NCI-H1092 (cell line): ENCODE results near the gene CAMTA2.

Experiments used
- DNase-seq: peaks from one replicate; lab custom pipeline; 2025; lab: John Stamatoyannopoulos, UW

CAMTA2 gene

DNA sequence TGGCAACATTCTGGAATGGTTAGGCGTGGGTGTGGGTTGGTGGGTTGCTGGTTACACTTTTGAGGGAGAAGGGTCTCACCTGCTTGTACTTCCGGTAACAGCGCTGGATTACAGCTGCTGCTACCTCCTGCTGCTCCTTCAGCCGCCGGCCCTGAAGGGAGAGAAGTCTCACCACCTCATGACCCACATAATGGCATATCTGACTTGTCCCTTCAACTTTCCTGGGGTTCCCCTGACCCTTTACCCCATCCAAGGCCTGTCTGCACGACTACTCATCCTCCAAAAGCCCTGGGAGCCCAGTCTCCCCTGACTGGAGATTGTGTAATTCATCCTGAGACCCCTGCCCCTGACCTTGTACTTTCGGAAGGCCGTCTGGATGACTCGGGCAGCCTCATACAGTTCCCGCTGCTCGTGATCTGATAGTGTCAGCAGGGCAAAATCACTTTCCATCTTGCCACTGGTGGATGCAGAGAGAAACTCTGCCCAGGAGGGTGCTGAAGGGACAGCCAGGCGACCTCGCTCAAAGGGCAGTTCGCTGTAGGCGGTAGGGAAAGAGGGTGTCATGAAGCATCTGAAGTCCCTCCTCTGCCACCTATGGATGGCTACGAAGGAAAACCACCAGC is 17.8 kb downstream of the CAMTA2 start:
- DNase-seq, result no peak

DNA sequence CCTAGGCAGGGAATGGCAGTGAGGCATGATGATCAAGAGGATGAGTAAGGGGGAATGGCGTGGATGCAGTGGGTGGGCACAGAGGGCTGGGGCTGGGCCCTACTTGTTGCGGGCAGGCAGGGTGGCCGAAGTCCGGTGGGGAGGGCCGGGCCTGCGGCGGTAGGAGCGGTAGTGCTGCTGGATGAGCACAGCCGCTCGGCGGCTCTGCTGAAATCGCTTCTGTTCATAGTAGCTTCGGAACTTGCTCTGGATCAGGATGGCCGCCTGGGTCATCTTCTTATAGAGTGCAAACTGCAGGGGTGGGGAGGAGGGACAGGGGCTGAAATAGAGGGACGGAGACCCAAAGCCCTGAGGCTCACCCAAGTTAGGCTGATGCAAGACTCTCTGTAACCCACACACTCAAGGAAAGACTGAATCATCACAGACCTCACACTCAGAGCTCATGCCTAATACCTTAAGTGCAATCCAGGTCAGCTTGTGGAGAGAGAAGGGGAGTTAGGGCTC is 18.4 kb downstream of the CAMTA2 start:
- DNase-seq, result no peak

DNA sequence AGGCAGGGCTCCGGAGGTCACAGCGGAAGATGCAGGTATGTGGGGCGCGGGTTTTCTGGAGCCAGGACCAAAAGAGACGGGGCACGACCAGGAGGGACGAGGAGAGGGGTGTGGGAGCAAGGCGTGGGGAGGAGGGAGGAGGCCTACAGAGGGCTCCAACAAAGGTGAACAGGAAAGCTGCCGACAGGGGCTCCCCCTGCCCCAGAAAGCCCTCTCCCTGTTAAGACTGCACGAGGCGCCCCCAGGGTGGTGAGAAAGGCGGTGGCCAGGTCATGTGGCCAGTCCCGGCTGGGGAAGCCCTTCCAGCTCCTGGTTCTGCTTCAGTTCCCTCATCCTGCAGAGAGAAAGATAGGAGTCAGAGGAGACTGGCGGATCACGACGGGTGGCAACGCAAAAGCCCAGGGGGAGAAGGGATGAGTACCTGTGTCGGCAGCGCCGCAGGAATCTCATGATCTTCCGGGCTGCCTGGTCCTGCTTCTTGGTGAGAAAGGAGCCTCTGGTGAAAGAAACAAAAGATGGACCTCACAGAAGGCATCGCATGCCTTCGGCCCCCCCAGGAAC is 18.9 kb downstream of the CAMTA2 start:
- DNase-seq, result no peak

DNA sequence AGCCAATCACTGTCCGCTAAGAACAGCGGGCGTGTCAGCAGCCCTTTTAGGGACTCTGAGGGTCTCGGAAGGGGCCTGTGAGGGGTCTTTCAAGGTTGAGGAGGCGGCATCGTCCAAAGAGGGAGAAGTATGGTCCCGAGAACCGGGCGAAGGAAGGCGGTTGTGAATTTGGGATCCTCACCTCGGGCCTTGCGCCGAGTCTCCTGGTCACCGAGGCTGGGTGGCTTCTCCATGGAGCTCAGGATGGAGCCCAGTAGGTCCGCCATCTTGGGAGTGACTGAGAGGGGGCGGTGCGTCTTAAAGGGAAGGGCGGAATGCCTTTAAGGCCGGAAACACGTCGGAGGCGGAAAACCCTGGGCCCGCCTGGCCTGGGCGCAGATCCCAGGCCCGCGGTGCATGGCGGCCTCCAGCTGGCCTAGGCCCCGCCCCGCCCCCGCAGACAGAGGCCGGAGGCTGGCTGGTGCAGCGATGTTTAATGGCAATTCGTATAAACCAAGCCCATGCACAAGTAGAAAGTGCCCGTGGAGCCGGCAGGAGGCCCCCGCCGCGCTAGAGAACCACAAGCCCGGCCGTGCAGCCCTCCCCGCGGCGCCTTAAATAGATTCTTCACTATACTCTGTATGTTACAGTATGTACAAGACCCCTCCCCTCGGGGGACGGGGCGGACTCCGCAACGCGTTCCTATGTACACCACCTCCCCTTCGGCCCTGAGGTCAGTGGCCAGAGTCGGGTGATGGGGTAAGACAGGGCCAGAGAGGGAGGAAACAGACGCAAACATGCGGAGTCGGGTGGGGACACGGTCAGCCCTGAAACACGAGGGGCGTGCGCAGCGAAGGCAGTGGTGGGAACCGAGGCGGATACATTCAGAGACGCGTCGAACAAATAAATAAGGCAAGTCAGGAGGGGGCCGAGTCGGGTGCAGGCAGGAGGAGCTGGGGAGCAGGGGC is 19.7 kb downstream of the CAMTA2 start, which contains the start of gene SPAG7:
TSS of gene SPAG7 (minus strand) at position 279 of the 947 bp plus-strand sequence. CDS start at position 266, 13 bp downstream.
- DNase-seq, result peak; percentile 80

GRCh38 chr17:4966844-4967538 is 20.5 kb downstream of the CAMTA2 start:
- DNase-seq, result peak; percentile 95

DNA sequence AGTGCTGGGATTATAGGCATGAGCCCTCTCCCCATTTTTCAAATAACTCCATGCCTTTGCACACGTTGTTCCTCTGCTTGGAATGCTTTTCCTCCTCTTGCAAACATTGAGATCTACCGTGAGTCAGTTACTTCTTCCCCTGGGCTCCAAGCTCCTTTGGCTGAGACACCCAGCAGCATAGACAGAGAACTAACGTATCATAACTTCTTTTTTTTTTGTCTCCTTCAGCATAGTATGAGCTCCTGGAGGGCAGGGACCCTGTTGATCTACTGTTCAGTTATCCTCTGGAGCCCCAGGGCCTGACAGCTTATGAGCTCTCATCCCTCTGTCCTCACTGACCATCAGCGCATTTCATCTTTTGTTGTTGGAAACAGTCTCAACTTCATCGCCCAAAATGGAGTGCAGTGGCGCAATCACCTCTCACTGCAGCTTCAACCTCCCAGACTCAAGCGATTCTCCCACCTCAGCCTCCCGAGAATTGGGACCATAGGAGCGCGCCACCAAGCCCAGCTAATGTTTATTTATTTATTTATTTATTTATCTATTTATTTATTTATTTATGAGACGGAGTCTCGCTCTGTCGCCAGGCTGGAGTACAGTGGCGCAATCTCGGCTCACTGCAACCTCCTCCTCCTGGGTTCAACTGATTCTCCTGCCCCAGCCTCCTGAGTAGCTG is 22.0 kb downstream of the CAMTA2 start:
- no peak for DNase-seq

DNA sequence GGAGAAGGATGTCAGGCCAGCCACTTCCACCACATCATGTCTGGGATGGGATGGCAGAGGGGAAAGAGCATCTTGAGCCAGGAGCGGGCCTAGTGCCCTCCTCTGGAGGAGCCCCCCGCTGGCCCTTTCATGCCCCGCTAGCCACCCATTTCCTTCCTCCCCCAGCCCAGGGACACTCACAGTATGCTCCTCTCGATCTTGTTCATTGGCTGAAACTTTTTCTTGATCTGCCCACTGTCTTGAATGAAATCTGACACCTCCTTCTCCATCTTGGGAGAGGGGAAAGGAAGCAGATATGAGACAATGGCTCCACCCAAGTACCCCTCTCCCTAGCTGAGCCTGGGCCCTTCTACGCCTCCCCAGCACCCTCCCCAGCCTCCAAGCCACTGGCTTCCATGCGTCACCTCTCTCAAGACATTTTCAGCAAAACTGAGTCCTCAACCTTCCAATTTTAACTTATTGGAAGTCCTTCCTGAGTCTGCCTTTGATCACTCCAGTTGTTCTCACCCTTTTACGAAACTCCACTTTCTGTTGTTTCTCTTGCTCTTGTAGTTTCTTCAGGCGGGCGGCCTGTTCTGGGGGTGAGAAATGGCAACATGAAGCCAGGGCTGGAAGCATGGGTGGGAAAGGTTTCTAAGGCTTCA is 27.1 kb downstream of the CAMTA2 start:
- no peak for DNase-seq

DNA sequence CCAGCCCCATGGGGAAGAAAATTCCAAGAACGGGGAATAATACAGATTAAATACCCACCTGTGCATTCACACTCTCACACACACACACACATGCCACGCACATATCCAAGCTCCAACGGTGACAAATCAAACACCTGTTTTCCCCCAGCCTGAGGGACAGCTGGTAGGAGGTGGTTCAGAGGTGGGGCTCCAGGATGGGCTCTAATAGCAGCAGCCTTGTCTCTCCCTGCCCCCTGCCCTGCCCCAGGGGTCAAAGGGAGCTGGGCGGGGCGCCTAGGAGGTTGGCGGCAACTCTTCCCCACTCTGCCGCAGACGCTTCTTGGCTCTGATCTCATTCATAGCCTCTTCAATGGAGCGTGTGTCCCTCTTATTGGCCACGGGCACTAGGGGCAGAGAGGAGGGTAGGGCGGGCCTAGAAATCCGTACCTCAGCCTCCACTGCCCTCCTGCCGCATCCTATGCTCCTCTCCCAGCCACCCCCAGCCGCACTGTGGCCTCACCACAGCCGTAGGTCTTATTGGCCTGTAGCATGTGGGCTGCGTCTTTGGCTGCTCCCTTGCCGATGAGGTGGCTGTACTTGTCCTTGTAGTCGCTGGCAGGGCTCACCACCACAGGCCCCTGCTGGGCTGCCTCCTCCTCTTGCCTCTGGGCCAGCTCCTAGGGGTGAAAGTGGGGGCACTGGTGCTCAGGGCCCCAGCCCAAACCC is 28.1 kb downstream of the CAMTA2 start:
- no peak for DNase-seq

- no peak for DNase-seq
These were observed 29.4 kb downstream of the CAMTA2 start for GRCh38 chr17:4958102-4958501.

GRCh38 chr17:4956493-4957061 is 30.9 kb downstream of the CAMTA2 start:
- no peak for DNase-seq

- DNase-seq, result no peak
These were observed 32.4 kb downstream of the CAMTA2 start for GRCh38 chr17:4955091-4955490.

- DNase-seq, result no peak
These were observed 34.0 kb downstream of the CAMTA2 start for GRCh38 chr17:4953451-4953961.

- DNase-seq, result no peak
These were observed 36.0 kb downstream of the CAMTA2 start for GRCh38 chr17:4951486-4951885.

- peak; percentile 33 for DNase-seq
These were observed 36.7 kb downstream of the CAMTA2 start, which contains the start of gene ENO3 for GRCh38 chr17:4950746-4951204. TSS of gene ENO3 (plus strand) at chr17:4951119. CDS start at chr17:4951830, 711 bp downstream.

- no peak for DNase-seq
These were observed 37.3 kb downstream of the CAMTA2 start for GRCh38 chr17:4950075-4950745.

- no peak for DNase-seq
These were observed 38.0 kb downstream of the CAMTA2 start for GRCh38 chr17:4949321-4950074.

DNA sequence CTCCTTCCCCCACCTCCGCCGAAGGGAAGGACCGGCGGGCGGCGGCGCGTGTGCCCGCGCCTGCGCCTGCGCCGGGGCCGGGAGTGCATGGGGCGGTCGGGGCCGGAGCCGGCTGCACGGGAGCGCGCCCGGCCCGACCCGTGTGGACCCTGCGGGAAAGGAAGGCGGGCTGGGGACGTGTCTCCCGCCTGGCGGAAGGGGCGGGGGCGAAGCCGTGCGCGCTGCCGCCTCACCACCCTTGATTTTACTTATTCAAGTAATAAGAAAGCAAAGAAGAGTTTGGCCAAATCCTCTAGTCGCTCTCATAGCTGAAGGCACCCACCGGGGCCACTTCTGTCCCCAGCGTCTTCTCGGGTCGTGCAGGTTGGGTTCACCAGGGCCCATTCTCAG is 38.5 kb downstream of the CAMTA2 start:
- peak; percentile 54 for DNase-seq
